Activated CD4-positive, alpha-beta memory T cell treated with anti-CD3 and anti-CD28 coated beads, Interleukin-2, amount 10 ng/mL, durations not matched to agents 7 days and 5 days (primary cell): ENCODE data around the gene TNFRSF4. TPM values are rescaled to one million over a fixed set of nuclear protein-coding genes. Genes with fewer than 3 reads are reported as not detected.

Experiments used
- total RNA-seq, 2 experiments: library from RNA; stranded (reverse); gene quantifications; one replicate each; pipeline ENCODE4 v1.2.3, GENCODE V29; 2021

Gene TNFRSF4
- total RNA-seq, 2 experiments from 2014 or later, result 237 to 243 TPM

Other genes with a start within 250 kb of the TNFRSF4 start
- gene PLEKHN1, start 247.7 kb downstream of the TNFRSF4 start, total RNA-seq, result 1 to 10 TPM; 7.6 to 8.2 TPM
- gene PERM1, start 232.1 kb downstream of the TNFRSF4 start, total RNA-seq, result not detected
- under 1 TPM in 1 of 2 experiments, not detected in 1; 0.23 TPM for gene HES4, start 214.1 kb downstream of the TNFRSF4 start, total RNA-seq
- gene ISG15, start 200.7 kb downstream of the TNFRSF4 start, total RNA-seq, result 100 to 1,000 TPM; 593 to 623 TPM
- gene AGRN, start 194.0 kb downstream of the TNFRSF4 start, total RNA-seq, result 10 to 100 TPM; 18.3 to 22.8 TPM
- gene RNF223, start 139.8 kb downstream of the TNFRSF4 start, total RNA-seq, result not detected
- 10 to 100 TPM; 18.6 to 19.9 TPM for gene C1orf159, start 98.1 kb downstream of the TNFRSF4 start, total RNA-seq
- gene TTLL10, start 40.3 kb downstream of the TNFRSF4 start, total RNA-seq, result not detected
- gene TNFRSF18, start 7.6 kb downstream of the TNFRSF4 start, total RNA-seq, result 100 to 1,000 TPM; 115 to 116 TPM
- gene SDF4, start 17.8 kb upstream of the TNFRSF4 start, total RNA-seq, result 100 to 1,000 TPM; 181 TPM
- 10 to 100 TPM; 13.3 to 14.4 TPM for gene B3GALT6, start 18.1 kb upstream of the TNFRSF4 start, total RNA-seq
- 1 to 10 TPM; 2.0 to 4.2 TPM for gene C1QTNF12, start 32.6 kb upstream of the TNFRSF4 start, total RNA-seq
- gene UBE2J2, start 59.7 kb upstream of the TNFRSF4 start, total RNA-seq, result 10 to 100 TPM; 62.4 to 63.5 TPM
- 1 to 10 TPM; 3.9 to 4.4 TPM for gene SCNN1D, start 66.3 kb upstream of the TNFRSF4 start, total RNA-seq
- gene ACAP3, start 93.8 kb upstream of the TNFRSF4 start, total RNA-seq, result 10 to 100 TPM; 64.4 to 72.3 TPM
- gene PUSL1, start 94.4 kb upstream of the TNFRSF4 start, total RNA-seq, result 10 to 100 TPM; 17.9 to 20.0 TPM
- 100 to 1,000 TPM; 109 to 111 TPM for gene INTS11, start 110.5 kb upstream of the TNFRSF4 start, total RNA-seq
- 10 to 100 TPM; 19.8 to 21.9 TPM for gene CPTP, start 110.6 kb upstream of the TNFRSF4 start, total RNA-seq
- gene TAS1R3, start 117.1 kb upstream of the TNFRSF4 start, total RNA-seq, result under 1 TPM; 0.75 to 0.78 TPM
- gene DVL1, start 135.3 kb upstream of the TNFRSF4 start, total RNA-seq, result 10 to 100 TPM; 36.0 to 37.8 TPM
- under 1 TPM; 0.18 to 0.23 TPM for gene MXRA8, start 144.4 kb upstream of the TNFRSF4 start, total RNA-seq
- 100 to 1,000 TPM; 121 to 122 TPM for gene AURKAIP1, start 161.1 kb upstream of the TNFRSF4 start, total RNA-seq
- 100 to 1,000 TPM; 104 TPM for gene CCNL2, start 185.2 kb upstream of the TNFRSF4 start, total RNA-seq
- gene MRPL20, start 193.1 kb upstream of the TNFRSF4 start, total RNA-seq, result 10 to 100 TPM; 82.8 to 87.3 TPM
- gene ANKRD65, start 207.1 kb upstream of the TNFRSF4 start, total RNA-seq, result not detected
- under 1 TPM; 0.33 to 0.45 TPM for gene VWA1, start 221.5 kb upstream of the TNFRSF4 start, total RNA-seq
- gene ATAD3C, start 235.5 kb upstream of the TNFRSF4 start, total RNA-seq, result 1 to 10 TPM in 1 of 2 experiments, under 1 TPM in 1; 0.98 to 1.4 TPM